ENCODE data around the gene GRIK4. TPM values are rescaled to one million over a fixed set of nuclear protein-coding genes. Genes with fewer than 3 reads are reported as not detected.

The GRIK4 gene
- total RNA-seq, 1 donor from 2014 or later, result 4.3 TPM

GRCh38 chr11:120839846-120840402, 328.4 kb downstream of the GRIK4 start:
- Histone ChIP-seq H3K4me1 (no peaks in the 10 kb centered on the region), H3K36me3 (no peaks in the 10 kb centered on the region), H3K9me3 (no peaks in the 10 kb centered on the region), H3K27me3 (no peaks in the 10 kb centered on the region), H3K27ac (no peak overlapping the region), H3K4me3 (no peak overlapping the region)
- intact Hi-C loops (cut with DNase I), result no loop called here
- no peak for DNase-seq
- ATAC-seq, result peak; percentile 77
- no peak for TF ChIP-seq CTCF (IDR thresholded peaks at IDR 0.05)

- no peaks in the 10 kb centered on the region for H3K9me3 ChIP-seq
- no peaks in the 10 kb centered on the region for H3K4me1 ChIP-seq
- no peak overlapping the region for H3K4me3 ChIP-seq
- no peak for TF ChIP-seq CTCF (IDR thresholded peaks at IDR 0.05)
- no peaks in the 10 kb centered on the region for H3K36me3 ChIP-seq
- H3K27ac ChIP-seq, result no peak overlapping the region
- intact Hi-C loops (cut with DNase I), result no loop called here
- ATAC-seq (no peak), DNase-seq (no peak)
- H3K27me3 ChIP-seq, result no peaks in the 10 kb centered on the region
Measured at GRCh38 chr11:120840661-120841060, 329.1 kb downstream of the GRIK4 start.

GRCh38 chr11:120841074-120841473, 329.5 kb downstream of the GRIK4 start:
- Histone ChIP-seq H3K27me3 (no peaks in the 10 kb centered on the region), H3K27ac (no peak overlapping the region), H3K4me3 (no peak overlapping the region), H3K9me3 (no peaks in the 10 kb centered on the region), H3K36me3 (no peaks in the 10 kb centered on the region), H3K4me1 (no peaks in the 10 kb centered on the region)
- intact Hi-C loops (cut with DNase I), result no loop called here
- no peak for TF ChIP-seq CTCF (IDR thresholded peaks at IDR 0.05)
- ATAC-seq (no peak), DNase-seq (no peak)

- Histone ChIP-seq H3K27me3 (no peaks in the 10 kb centered on the region), H3K9me3 (no peaks in the 10 kb centered on the region), H3K36me3 (no peaks in the 10 kb centered on the region), H3K4me3 (no peak overlapping the region), H3K27ac (no peak overlapping the region), H3K4me1 (no peaks in the 10 kb centered on the region)
- DNase-seq (no peak), ATAC-seq (no peak)
- TF ChIP-seq CTCF (IDR thresholded peaks at IDR 0.05), result no peak
- intact Hi-C loops (cut with DNase I), result no loop called here
Measured at GRCh38 chr11:120842195-120842594, 330.6 kb downstream of the GRIK4 start.

- intact Hi-C loops (cut with DNase I), result no loop called here
- Histone ChIP-seq H3K4me1 (no peaks in the 10 kb centered on the region), H3K27me3 (no peaks in the 10 kb centered on the region), H3K36me3 (no peaks in the 10 kb centered on the region), H3K27ac (no peak overlapping the region), H3K4me3 (no peak overlapping the region), H3K9me3 (no peaks in the 10 kb centered on the region)
- DNase-seq (no peak), ATAC-seq (no peak)
- TF ChIP-seq CTCF (IDR thresholded peaks at IDR 0.05), result no peak
Measured at GRCh38 chr11:120853435-120853834, 341.9 kb downstream of the GRIK4 start.

- intact Hi-C loops (cut with DNase I), result no loop called here
- H3K36me3 ChIP-seq, result no peaks in the 10 kb centered on the region
- no peak overlapping the region for H3K4me3 ChIP-seq
- H3K4me1 ChIP-seq, result no peaks in the 10 kb centered on the region
- no peaks in the 10 kb centered on the region for H3K9me3 ChIP-seq
- no peaks in the 10 kb centered on the region for H3K27me3 ChIP-seq
- no peak for TF ChIP-seq CTCF (IDR thresholded peaks at IDR 0.05)
- H3K27ac ChIP-seq, result no peak overlapping the region
- DNase-seq, result no peak
- ATAC-seq, result no peak
Measured at GRCh38 chr11:120854988-120855387, 343.4 kb downstream of the GRIK4 start.

Data from upper lobe of right lung (tissue), 1 donor.